GM13976 (cell line): ENCODE measurements around the gene SUPT3H.
A peak's percentile ranks its signal among the peaks of the same experiment; 100 is the strongest.

Source experiments
- DNase-seq: peaks from one replicate; pipeline ENCODE4 v3.0.0; 2012; ENCODE audit warnings: low spot score
- in situ Hi-C: fragments of 300-500 bp; cut with MboI; formaldehyde crosslinking; loops from one replicate; pipeline ENCODE4 v1.12.0; 2022; ENCODE audit warnings: low sequenced_read_pairs, mixed read lengths, inconsistent platforms; ENCODE audit not compliant: unreplicated experiment
- TF ChIP-seq, protein P1 (sequence below): IDR thresholded peaks from 2 replicates; pipeline ENCODE4 v1.5.1; 2012; ENCODE audit warnings: borderline replicate concordance, mild to moderate bottlenecking; ENCODE audit not compliant: insufficient read depth; ENCODE audit errors: extremely low read depth, missing control alignments, control extremely low read depth

Gene SUPT3H

DNA sequence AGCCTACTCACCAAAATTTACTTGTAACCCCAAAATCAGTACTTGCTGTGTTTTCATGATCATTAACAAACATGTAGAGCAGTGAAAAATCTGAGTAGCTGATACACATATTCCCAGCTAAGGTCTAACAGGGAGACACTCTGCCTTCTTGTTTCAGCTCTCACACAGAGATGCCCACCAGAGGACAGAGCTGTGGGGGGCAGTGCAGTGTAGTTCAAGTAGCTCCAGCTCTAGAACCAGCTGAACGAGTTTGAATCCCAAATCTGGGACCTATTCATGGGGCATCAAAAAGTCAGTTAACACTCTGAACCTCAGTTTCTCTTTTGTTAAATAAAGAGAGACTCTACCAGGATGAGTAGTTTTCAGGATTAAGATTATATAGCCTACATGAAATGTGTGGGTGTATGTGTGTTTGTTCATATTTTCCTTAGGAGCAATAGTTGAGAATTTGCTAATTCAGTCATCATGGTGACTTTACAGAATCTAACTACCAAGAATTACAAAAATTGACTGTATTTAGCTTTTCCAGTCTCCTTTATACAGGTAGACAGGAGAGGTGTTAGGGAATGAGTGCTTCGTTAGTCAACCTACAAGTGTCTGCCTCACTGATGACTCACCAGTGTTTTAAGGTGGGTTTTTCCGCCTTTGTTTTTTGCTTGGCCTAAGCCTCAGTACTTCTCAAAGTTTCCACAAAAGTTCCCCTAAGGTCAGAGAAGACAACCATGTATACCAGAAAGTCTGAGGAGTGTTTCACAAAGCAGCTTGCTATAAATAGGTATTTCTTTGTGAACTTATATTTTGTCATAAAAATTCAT lies 213.6 kb downstream of the SUPT3H start:
- TF ChIP-seq, protein P1, sequence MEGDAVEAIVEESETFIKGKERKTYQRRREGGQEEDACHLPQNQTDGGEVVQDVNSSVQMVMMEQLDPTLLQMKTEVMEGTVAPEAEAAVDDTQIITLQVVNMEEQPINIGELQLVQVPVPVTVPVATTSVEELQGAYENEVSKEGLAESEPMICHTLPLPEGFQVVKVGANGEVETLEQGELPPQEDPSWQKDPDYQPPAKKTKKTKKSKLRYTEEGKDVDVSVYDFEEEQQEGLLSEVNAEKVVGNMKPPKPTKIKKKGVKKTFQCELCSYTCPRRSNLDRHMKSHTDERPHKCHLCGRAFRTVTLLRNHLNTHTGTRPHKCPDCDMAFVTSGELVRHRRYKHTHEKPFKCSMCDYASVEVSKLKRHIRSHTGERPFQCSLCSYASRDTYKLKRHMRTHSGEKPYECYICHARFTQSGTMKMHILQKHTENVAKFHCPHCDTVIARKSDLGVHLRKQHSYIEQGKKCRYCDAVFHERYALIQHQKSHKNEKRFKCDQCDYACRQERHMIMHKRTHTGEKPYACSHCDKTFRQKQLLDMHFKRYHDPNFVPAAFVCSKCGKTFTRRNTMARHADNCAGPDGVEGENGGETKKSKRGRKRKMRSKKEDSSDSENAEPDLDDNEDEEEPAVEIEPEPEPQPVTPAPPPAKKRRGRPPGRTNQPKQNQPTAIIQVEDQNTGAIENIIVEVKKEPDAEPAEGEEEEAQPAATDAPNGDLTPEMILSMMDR, result no peak
- in situ Hi-C loops, result no loop called here
- peak; percentile 38 for DNase-seq

DNA sequence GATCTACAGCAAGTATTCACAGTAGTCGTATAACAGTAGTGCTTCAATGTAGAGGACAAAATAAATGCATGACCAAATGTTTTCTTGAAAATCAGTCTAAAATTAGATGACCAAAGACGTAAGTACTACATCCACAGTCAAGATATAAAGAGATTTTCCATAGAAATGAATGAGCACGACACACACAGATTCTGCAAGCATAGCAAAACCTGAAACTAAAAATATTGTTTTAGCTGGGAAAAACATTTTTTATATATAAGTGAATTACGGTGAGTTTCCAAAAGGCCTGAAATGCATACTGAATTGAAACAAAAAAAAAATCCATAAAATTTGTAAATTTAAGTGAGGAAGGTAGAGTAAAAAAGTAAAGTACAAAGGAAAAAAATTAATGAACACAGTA lies 217.4 kb downstream of the SUPT3H start:
- TF ChIP-seq, protein P1, result no peak
- in situ Hi-C loops, result no loop called here
- no peak for DNase-seq

DNA sequence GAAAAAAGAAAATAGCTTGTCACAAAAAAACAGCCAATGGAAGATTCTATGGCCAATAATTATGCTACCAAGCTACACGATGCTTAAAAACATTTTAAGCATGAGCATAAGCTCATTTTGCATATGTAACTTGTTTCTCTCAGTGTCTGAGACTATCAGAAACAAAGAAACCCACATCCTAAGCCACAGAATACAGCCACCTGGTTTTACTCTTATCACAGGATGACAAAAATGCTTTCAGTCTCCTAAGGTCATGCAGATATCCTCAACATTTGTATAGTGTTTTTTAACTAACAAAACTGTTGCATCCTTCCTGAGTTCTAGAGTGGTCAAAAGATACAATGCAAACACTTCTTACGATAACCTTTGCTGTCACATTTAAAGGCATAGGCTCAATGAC lies 221.7 kb downstream of the SUPT3H start:
- TF ChIP-seq, protein P1, result no peak
- in situ Hi-C loops, result no loop called here
- peak; percentile 53 for DNase-seq

DNA sequence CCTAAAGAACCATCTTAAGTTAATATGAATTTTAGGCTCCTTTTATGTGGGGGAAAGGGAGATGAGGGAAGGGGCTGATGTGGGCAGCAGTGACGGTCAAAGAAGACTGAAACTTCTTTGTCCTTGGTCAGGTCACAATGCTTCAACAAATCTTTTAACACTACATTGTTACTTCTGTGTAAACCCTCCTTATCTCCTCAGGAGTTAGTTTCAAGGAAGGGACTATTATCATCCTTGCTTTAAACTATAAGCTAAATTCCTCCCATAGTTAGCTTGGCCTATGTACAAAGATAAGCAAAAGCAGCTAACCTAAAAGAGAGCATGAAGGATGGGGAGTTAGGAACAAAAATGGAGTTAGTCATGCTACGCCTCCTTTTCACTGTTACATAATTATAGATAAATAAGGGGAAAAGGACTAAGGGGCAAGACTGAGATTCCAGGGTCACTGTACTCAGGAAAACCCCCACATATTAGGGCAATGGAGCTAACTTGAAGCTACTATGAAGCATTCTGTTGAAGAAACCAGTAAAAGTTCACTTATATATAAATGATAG lies 222.3 kb downstream of the SUPT3H start:
- TF ChIP-seq, protein P1, result no peak
- in situ Hi-C loops, result no loop called here
- DNase-seq, result no peak

DNA sequence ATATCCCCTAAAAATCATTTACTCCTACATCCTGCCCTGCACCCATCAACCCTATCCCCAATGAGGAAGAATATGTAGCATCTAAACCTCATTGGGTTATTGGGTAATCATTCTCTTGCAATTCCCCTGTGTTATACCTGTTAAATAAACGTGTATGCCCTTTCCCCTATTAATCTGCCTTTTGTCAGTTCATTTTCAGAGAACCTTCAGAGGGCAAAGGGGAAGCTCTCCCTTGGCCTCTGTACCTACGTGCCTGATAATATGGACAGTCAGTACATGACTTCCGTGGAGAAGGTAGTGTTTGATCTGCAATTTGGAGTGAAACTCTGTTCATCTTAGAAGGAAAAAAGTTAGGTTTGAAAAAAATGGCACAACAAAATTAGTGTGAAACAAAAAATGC lies 223.1 kb downstream of the SUPT3H start:
- DNase-seq, result no peak
- TF ChIP-seq, protein P1, result no peak
- in situ Hi-C loops, result no loop called here

DNA sequence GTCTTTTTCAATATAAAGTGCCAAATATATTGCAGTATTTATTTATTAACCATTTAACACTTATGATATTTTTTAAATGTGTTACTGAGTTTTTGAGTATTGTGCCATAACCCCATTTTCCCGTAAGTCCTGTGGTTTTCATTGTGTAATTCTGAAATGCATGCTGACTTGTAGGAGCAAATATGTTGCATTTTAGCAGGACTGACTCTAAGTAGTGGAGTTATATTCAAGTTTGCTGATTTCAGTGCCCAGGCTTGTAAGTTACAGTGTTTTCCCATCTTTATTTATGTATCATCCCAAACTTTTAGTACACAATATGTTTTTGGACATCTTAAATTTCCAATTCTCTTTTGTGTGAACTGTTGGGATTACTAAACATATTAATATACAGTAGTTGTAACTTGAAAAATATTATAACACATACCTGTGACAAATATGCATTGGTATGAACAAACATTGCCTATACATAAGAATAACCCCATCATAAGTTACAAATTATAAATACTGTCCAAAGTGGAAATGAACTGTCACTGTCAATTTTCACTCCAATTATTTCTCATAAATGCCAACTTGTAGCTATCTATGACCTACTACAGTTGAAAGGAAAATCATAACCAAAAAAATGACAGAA lies 228.9 kb downstream of the SUPT3H start:
- in situ Hi-C loops, result no loop called here
- TF ChIP-seq, protein P1, result no peak
- no peak for DNase-seq
